ENCODE results near the gene MRPL55. TPM values are rescaled to one million over a fixed set of nuclear protein-coding genes. Genes with fewer than 3 reads are reported as not detected.

Gene MRPL55
- total RNA-seq, 3 donors from 2014 or later (not counting 1 experiment from before 2014, with no cell fraction given): 50.0 to 70.6 (median 64.1) TPM

GRCh38 chr1:228148196-228148861, 39.2 kb upstream of the MRPL55 start:
- Mint-ChIP-seq H3K9me3 (no peaks in the 10 kb centered on the region), H3K27me3 (ENCODE audit: low read depth in 2 of 2) (no peaks in the 10 kb centered on the region), H3K4me3 (no peak overlapping the region), H3K27ac (no peak overlapping the region), H3K36me3 (no peaks in the 10 kb centered on the region), H3K4me1 (peaks cover 10 to 27% of the 10 kb centered on the region in 2 donors)
- no peak for TF ChIP-seq CTCF (IDR thresholded peaks at IDR 0.05)
- no peak for DNase-seq
- WGBS (ENCODE audit: insufficient coverage): 79% methylated on average over 18 of the region's 18 CpGs
- H3K4me3 ChIP-seq (ENCODE audit: low read length): no peak overlapping the region
- H3K9me3 ChIP-seq (ENCODE audit: control insufficient read depth, insufficient read depth, low read length): no peaks in the 10 kb centered on the region
- H3K4me1 ChIP-seq (ENCODE audit: control insufficient read depth, insufficient read depth, low read length): peaks cover 27% of the 10 kb centered on the region
- H3K27ac ChIP-seq (ENCODE audit: low read length): no peak overlapping the region
- intact Hi-C loops (cut with micrococcal nuclease): no loop called here
- H3K36me3 ChIP-seq (ENCODE audit: control insufficient read depth, insufficient read depth, low read length): peaks cover 42% of the 10 kb centered on the region
- no peaks in the 10 kb centered on the region for H3K27me3 ChIP-seq (ENCODE audit: control insufficient read depth, insufficient read depth, low read length)
- no peak for ATAC-seq

- Histone ChIP-seq H3K36me3 (ENCODE audit: control insufficient read depth, insufficient read depth, low read length) (peaks cover 42% of the 10 kb centered on the region), H3K4me3 (ENCODE audit: low read length) (no peak overlapping the region), H3K4me1 (ENCODE audit: control insufficient read depth, insufficient read depth, low read length) (peaks cover 33% of the 10 kb centered on the region), H3K27ac (ENCODE audit: low read length) (no peak overlapping the region), H3K9me3 (ENCODE audit: control insufficient read depth, insufficient read depth, low read length) (no peaks in the 10 kb centered on the region), H3K27me3 (ENCODE audit: control insufficient read depth, insufficient read depth, low read length) (no peaks in the 10 kb centered on the region)
- Mint-ChIP-seq H3K27ac (no peak overlapping the region), H3K9me3 (no peaks in the 10 kb centered on the region), H3K4me3 (no peak overlapping the region), H3K27me3 (ENCODE audit: low read depth in 2 of 2) (no peaks in the 10 kb centered on the region), H3K4me1 (peaks cover 15 to 30% of the 10 kb centered on the region in 2 donors), H3K36me3 (no peaks in the 10 kb centered on the region)
- TF ChIP-seq CTCF (IDR thresholded peaks at IDR 0.05): no peak
- no peak for ATAC-seq
- DNase-seq: no peak
- intact Hi-C loops (cut with micrococcal nuclease): no loop called here
- 94% methylated on average over 4 of the region's 4 CpGs for WGBS (ENCODE audit: insufficient coverage)
Observed at GRCh38 chr1:228147768-228148167, 38.7 kb upstream of the MRPL55 start.

- Mint-ChIP-seq H3K4me3 (no peak overlapping the region), H3K36me3 (no peaks in the 10 kb centered on the region), H3K27me3 (ENCODE audit: low read depth in 2 of 2) (no peaks in the 10 kb centered on the region), H3K27ac (no peak overlapping the region), H3K4me1 (peaks cover 17 to 32% of the 10 kb centered on the region in 2 donors), H3K9me3 (no peaks in the 10 kb centered on the region)
- 95% methylated on average over 20 of the region's 20 CpGs for WGBS (ENCODE audit: insufficient coverage)
- intact Hi-C loops (cut with micrococcal nuclease): no loop called here
- Histone ChIP-seq H3K36me3 (ENCODE audit: control insufficient read depth, insufficient read depth, low read length) (peaks cover 42% of the 10 kb centered on the region), H3K9me3 (ENCODE audit: control insufficient read depth, insufficient read depth, low read length) (no peaks in the 10 kb centered on the region), H3K27ac (ENCODE audit: low read length) (no peak overlapping the region), H3K4me1 (ENCODE audit: control insufficient read depth, insufficient read depth, low read length) (peaks cover 38% of the 10 kb centered on the region), H3K4me3 (ENCODE audit: low read length) (no peak overlapping the region), H3K27me3 (ENCODE audit: control insufficient read depth, insufficient read depth, low read length) (no peaks in the 10 kb centered on the region)
- ATAC-seq (no peak), DNase-seq (no peak)
- TF ChIP-seq CTCF (IDR thresholded peaks at IDR 0.05): no peak
Observed at GRCh38 chr1:228147151-228147693, 38.1 kb upstream of the MRPL55 start.

All from natural killer cell (primary cell).